BE2C (cell line): ENCODE measurements around the gene PRICKLE2.

ENCODE experiments used
- DNase-seq: peaks from one replicate; pipeline ENCODE4 v3.0.0-alpha.2; 2020
- H3K27me3 ChIP-seq: fragments of 250-450 bp; sonication (Bioruptor Pico); 2 replicates; pipeline ENCODE4 v1.5.1; 2020; ENCODE audit warnings: mild to moderate bottlenecking
- H3K36me3 ChIP-seq: fragments of 250-450 bp; sonication (Bioruptor Pico); 2 replicates; pipeline ENCODE4 v1.5.1; 2020; ENCODE audit warnings: mild to moderate bottlenecking
- H3K4me1 ChIP-seq: fragments of 250-450 bp; sonication (Bioruptor Pico); 2 replicates; pipeline ENCODE4 v1.5.1; 2020
- H3K4me3 ChIP-seq: 2 replicates; pipeline ENCODE4 v1.5.1; 2011; ENCODE audit warnings: low read depth, low read length
- H3K9me3 ChIP-seq: fragments of 250-450 bp; sonication (Bioruptor Pico); 2 replicates; pipeline ENCODE4 v1.5.1; 2020
- TF ChIP-seq, protein P1 (sequence below): IDR thresholded peaks from 2 replicates; pipeline ENCODE4 v1.5.1; 2012; ENCODE audit warnings: mild to moderate bottlenecking, low read depth, low read length

PRICKLE2 gene

GRCh38 chr3:64176461-64176996 is 48.7 kb downstream of the PRICKLE2 start:
- H3K4me1 ChIP-seq = no peaks in the 10 kb centered on the region
- H3K4me3 ChIP-seq = no peak overlapping the region
- no peaks in the 10 kb centered on the region for H3K9me3 ChIP-seq
- TF ChIP-seq, protein P1, sequence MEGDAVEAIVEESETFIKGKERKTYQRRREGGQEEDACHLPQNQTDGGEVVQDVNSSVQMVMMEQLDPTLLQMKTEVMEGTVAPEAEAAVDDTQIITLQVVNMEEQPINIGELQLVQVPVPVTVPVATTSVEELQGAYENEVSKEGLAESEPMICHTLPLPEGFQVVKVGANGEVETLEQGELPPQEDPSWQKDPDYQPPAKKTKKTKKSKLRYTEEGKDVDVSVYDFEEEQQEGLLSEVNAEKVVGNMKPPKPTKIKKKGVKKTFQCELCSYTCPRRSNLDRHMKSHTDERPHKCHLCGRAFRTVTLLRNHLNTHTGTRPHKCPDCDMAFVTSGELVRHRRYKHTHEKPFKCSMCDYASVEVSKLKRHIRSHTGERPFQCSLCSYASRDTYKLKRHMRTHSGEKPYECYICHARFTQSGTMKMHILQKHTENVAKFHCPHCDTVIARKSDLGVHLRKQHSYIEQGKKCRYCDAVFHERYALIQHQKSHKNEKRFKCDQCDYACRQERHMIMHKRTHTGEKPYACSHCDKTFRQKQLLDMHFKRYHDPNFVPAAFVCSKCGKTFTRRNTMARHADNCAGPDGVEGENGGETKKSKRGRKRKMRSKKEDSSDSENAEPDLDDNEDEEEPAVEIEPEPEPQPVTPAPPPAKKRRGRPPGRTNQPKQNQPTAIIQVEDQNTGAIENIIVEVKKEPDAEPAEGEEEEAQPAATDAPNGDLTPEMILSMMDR = no peak
- no peak for DNase-seq
- no peaks in the 10 kb centered on the region for H3K27me3 ChIP-seq
- no peaks in the 10 kb centered on the region for H3K36me3 ChIP-seq

DNA sequence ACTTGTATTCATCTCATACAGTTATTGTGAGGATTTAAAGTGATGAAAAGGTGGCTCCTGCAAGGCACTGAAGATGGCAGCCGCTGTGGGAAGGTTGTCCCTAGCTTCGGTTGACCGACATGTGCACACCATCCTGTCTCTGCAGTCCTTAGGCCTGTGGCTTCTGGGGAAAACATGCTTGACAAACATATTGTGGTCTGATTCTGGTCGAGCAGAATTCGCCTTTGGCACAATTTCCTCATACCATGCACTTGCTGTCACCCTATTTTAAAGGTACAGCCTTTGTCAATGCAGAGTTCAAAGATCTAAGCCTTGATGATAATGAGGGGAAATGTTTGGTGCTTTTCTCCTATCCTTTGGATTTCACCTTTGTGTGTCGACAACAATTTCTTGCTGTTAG is 50.9 kb downstream of the PRICKLE2 start:
- Histone ChIP-seq H3K4me1 (no peaks in the 10 kb centered on the region), H3K27me3 (no peaks in the 10 kb centered on the region), H3K36me3 (no peaks in the 10 kb centered on the region), H3K9me3 (no peaks in the 10 kb centered on the region), H3K4me3 (no peak overlapping the region)
- no peak for DNase-seq
- TF ChIP-seq, protein P1 = no peak

GRCh38 chr3:64173563-64173962 is 51.7 kb downstream of the PRICKLE2 start:
- H3K4me3 ChIP-seq = no peak overlapping the region
- H3K27me3 ChIP-seq = no peaks in the 10 kb centered on the region
- TF ChIP-seq, protein P1 = no peak
- no peaks in the 10 kb centered on the region for H3K4me1 ChIP-seq
- H3K36me3 ChIP-seq = no peaks in the 10 kb centered on the region
- no peaks in the 10 kb centered on the region for H3K9me3 ChIP-seq
- DNase-seq = no peak

GRCh38 chr3:64170270-64170669 is 55.0 kb downstream of the PRICKLE2 start:
- H3K9me3 ChIP-seq = no peaks in the 10 kb centered on the region
- DNase-seq = no peak
- no peak overlapping the region for H3K4me3 ChIP-seq
- no peaks in the 10 kb centered on the region for H3K27me3 ChIP-seq
- TF ChIP-seq, protein P1 = no peak
- H3K4me1 ChIP-seq = no peaks in the 10 kb centered on the region
- no peaks in the 10 kb centered on the region for H3K36me3 ChIP-seq

DNA sequence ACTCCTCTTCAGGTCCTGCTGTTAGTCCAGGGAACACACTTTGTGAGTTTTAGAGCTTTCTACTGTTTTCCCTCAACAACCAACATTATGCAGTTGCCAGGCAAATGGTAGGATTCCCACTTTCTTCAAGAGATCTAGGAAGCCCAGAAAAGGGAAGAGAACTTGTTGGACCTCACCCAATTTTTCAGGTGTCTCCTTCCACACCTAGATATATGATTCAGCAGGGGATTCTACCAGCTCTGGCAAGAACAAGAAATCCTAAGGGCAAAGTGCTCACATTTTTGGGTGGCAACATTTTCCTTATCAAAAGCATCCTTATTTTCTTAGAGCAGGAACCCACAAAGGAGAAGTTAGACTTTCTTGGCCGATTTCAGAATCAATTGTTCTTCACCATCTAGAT is 57.4 kb downstream of the PRICKLE2 start:
- Histone ChIP-seq H3K36me3 (no peaks in the 10 kb centered on the region), H3K4me3 (no peak overlapping the region), H3K9me3 (no peaks in the 10 kb centered on the region), H3K4me1 (no peaks in the 10 kb centered on the region), H3K27me3 (no peaks in the 10 kb centered on the region)
- TF ChIP-seq, protein P1 = no peak
- no peak for DNase-seq

DNA sequence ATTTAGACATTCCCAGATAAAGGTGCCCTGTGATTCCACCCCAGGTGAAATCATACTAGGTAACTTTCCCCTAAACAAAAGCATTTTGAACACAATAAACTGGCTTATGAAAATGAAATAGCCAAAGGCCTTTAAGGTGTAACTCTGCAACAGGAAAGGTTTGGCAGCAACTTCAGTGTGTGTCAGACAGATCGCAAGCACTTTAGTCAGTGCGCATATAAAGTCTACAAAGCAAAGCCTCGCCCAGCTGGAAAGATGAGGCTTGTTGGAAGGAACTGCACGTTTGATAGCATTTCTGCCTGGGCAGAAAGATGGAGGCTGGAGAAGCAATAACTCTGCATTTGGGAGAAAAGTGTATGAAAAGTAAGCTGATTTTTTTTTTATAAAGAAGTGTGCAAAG is 57.9 kb downstream of the PRICKLE2 start:
- Histone ChIP-seq H3K27me3 (no peaks in the 10 kb centered on the region), H3K36me3 (no peaks in the 10 kb centered on the region), H3K4me1 (no peaks in the 10 kb centered on the region), H3K9me3 (no peaks in the 10 kb centered on the region), H3K4me3 (no peak overlapping the region)
- no peak for DNase-seq
- TF ChIP-seq, protein P1 = no peak
